Superior temporal gyrus (tissue), 1 donor: Measurements from ENCODE around the gene LGALS1.

Experiments
- DNase-seq: peaks from one replicate; pipeline ENCODE4 v3.0.0-alpha.2; 2016; ENCODE audit errors: extremely low spot score

LGALS1 gene

DNA sequence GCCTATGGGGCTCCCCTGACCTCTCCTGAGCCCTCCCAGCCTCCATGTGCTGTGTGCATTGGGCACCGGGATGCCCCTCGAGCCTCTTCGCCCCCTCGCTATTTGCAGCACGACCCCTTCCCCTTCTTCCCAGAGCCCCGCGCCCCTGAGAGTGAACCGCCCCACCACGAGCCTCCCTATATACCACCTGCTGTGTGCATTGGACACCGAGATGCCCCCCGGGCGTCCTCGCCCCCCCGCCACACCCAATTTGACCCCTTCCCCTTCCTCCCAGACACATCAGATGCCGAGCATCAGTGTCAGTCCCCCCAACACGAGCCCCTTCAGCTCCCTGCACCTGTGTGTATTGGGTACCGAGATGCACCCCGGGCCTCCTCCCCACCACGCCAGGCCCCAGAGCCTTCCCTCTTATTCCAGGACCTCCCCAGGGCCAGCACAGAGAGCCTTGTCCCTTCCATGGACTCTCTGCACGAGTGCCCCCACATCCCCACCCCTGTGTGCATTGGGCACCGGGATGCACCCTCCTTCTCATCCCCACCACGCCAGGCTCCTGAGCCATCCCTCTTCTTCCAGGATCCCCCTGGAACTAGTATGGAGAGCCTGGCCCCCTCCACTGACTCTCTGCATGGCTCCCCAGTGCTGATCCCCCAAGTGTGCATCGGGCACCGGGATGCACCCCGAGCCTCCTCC lies 50.3 kb downstream of the LGALS1 start:
- DNase-seq: no peak

- DNase-seq: no peak
Measured at GRCh38 chr22:37726241-37726887, 50.9 kb downstream of the LGALS1 start.

DNA sequence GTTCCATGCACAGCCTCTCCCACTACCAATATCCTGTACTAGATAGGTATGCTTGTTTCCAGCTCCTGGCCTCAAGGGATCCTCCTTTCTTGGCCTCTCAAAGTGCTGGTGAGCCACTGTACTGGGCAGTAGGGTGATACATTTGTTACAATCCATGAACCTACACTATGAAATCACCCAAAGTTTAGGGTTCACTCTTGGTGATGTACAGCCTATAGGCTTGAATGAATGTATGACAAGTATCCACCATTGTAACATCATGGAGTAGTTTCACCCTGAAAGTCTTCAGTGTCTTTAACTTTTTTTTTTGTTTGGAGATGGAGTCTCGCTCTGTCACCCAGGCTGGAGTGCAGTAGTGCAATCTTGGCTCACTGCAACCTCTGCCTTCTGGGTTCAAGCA lies 53.2 kb downstream of the LGALS1 start:
- DNase-seq: no peak
